Glutamatergic neuron (in vitro differentiated cells): ENCODE data around the gene ACOXL. TPM values are rescaled to one million over a fixed set of nuclear protein-coding genes. Genes with fewer than 3 reads are reported as not detected.

Experiments
- DNase-seq: peaks from one replicate; pipeline ENCODE4 v3.0.0; 2022
- H3K27ac Mint-ChIP-seq: one replicate; pipeline ENCODE4 v1.8.0; 2020; ENCODE audit warnings: mild to moderate bottlenecking, mixed read lengths, inconsistent platforms; ENCODE audit not compliant: unreplicated experiment
- H3K27me3 Mint-ChIP-seq: one replicate; pipeline ENCODE4 v1.8.0; 2020; ENCODE audit warnings: mild to moderate bottlenecking, moderate library complexity, mixed read lengths, inconsistent platforms; ENCODE audit not compliant: unreplicated experiment
- H3K36me3 Mint-ChIP-seq: one replicate; pipeline ENCODE4 v1.8.0; 2020; ENCODE audit warnings: mild to moderate bottlenecking, mixed read lengths, inconsistent platforms; ENCODE audit not compliant: unreplicated experiment
- H3K4me1 Mint-ChIP-seq: one replicate; pipeline ENCODE4 v1.8.0; 2020; ENCODE audit warnings: mild to moderate bottlenecking, low read depth, mixed read lengths, inconsistent platforms; ENCODE audit not compliant: unreplicated experiment
- H3K4me3 Mint-ChIP-seq: one replicate; pipeline ENCODE4 v1.8.0; 2020; ENCODE audit warnings: mild to moderate bottlenecking, mixed read lengths, inconsistent platforms; ENCODE audit not compliant: unreplicated experiment
- H3K9me3 Mint-ChIP-seq: one replicate; pipeline ENCODE4 v1.8.0; 2020; ENCODE audit warnings: mild to moderate bottlenecking, moderate library complexity, mixed read lengths, inconsistent platforms; ENCODE audit not compliant: unreplicated experiment
- total RNA-seq: library from RNA; stranded (reverse); fragmentation: NEBNext Ultra II Directional; extraction: Animal tissue kit (Norgen Biotek cat#: 25700); gene quantifications from one replicate; pipeline ENCODE4 v1.2.1, GENCODE V29; 2021; ENCODE audit not compliant: unreplicated experiment
- TF ChIP-seq, protein P1 (sequence below): fragments of 200-600 bp; sonication (generic); IDR thresholded peaks from one replicate; pipeline ENCODE4 v1.5.0; 2021; ENCODE audit not compliant: partially characterized antibody, unreplicated experiment

The ACOXL gene
- total RNA-seq, 1 donor from 2014 or later: 1.4 TPM

DNA sequence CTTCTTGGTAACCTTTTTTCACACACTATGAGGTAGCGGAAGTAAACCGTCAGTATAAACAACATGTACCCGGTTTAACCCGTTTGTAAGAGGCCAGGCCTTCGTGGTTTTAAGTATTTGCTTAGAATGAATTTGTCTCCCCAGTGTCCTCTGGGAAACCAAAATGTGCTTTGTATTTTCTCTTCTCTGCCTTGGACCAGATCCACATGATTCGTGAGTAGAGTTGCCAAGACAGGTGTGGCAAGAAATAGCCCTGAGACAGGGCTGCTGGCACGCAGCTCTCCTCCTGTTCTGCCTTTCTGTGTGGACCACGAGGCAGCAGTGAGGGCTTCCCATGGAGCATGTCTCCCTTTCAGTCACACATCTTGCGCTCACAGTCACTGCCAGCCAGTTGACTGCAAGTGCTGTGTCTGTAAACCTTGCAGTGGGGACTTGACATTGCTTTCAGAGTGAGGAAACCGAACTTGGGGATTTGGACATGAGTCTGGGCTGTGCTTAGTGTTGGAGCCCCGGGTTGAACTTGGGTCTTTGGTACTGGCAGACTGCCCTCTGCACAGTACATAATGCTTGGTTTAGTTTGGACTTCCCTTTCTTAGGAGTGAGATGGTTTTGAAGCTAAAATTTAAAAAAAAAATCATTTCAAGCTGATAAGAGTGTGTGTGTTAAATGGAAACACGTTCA is 407.4 kb downstream of the ACOXL start:
- H3K27ac Mint-ChIP-seq: no peak overlapping the region
- H3K9me3 Mint-ChIP-seq: peaks cover 3% of the 10 kb centered on the region
- no peaks in the 10 kb centered on the region for H3K36me3 Mint-ChIP-seq
- peaks cover 3% of the 10 kb centered on the region for H3K27me3 Mint-ChIP-seq
- H3K4me1 Mint-ChIP-seq: peaks cover 29% of the 10 kb centered on the region
- no peak for DNase-seq
- H3K4me3 Mint-ChIP-seq: no peak overlapping the region
- TF ChIP-seq, protein P1, sequence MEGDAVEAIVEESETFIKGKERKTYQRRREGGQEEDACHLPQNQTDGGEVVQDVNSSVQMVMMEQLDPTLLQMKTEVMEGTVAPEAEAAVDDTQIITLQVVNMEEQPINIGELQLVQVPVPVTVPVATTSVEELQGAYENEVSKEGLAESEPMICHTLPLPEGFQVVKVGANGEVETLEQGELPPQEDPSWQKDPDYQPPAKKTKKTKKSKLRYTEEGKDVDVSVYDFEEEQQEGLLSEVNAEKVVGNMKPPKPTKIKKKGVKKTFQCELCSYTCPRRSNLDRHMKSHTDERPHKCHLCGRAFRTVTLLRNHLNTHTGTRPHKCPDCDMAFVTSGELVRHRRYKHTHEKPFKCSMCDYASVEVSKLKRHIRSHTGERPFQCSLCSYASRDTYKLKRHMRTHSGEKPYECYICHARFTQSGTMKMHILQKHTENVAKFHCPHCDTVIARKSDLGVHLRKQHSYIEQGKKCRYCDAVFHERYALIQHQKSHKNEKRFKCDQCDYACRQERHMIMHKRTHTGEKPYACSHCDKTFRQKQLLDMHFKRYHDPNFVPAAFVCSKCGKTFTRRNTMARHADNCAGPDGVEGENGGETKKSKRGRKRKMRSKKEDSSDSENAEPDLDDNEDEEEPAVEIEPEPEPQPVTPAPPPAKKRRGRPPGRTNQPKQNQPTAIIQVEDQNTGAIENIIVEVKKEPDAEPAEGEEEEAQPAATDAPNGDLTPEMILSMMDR: no peak

DNA sequence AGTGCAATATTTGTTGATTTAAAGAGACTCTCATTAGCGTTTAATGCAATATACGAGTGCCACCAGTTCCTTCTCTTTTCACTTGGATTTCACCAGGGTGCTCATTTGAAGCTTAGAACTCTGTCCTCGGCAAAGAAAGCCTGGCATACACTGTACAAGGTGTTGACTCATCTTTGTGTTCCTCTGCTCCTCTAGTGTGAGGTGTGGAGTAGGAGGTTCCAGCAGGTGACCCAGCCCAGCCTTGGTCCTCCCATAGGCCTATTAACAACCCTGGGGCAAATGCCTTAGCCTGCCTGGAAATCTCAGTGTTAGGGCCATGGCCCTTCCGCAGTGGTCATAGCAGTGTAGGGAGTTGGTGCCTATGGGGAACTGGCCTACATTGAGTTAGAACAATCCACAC is 408.4 kb downstream of the ACOXL start:
- H3K4me1 Mint-ChIP-seq: peaks cover 27% of the 10 kb centered on the region

DNA sequence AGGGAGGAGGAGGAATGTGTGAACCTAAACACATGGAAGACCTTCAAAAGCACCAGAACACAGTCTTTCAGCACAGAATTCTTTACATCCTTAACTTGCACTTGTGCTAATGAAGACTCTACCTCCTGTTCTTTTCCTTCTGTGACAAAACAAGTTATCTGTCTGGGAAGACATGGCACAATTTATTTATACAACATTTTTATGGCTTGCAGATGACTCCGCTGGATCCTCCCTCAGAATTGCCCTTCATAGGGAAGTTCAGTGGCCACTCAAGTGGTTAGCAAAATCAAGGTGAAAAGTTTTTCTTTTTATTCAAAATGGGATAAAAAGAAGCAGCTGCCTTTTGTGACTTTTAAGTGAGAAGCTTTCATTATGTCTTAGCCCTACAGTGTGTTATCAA is 409.7 kb downstream of the ACOXL start:
- Mint-ChIP-seq H3K4me1 (peaks cover 22% of the 10 kb centered on the region), H3K4me3 (no peak overlapping the region), H3K9me3 (peaks cover 3% of the 10 kb centered on the region), H3K36me3 (no peaks in the 10 kb centered on the region), H3K27me3 (peaks cover 3% of the 10 kb centered on the region), H3K27ac (no peak overlapping the region)
- no peak for DNase-seq
- TF ChIP-seq, protein P1: no peak

More for the DNA sequence above, 408.4 kb downstream of the ACOXL start:
- DNase-seq: no peak
- Mint-ChIP-seq H3K27ac (no peak overlapping the region), H3K9me3 (peaks cover 3% of the 10 kb centered on the region), H3K27me3 (peaks cover 3% of the 10 kb centered on the region), H3K36me3 (no peaks in the 10 kb centered on the region), H3K4me3 (no peak overlapping the region)
- TF ChIP-seq, protein P1: no peak

DNA sequence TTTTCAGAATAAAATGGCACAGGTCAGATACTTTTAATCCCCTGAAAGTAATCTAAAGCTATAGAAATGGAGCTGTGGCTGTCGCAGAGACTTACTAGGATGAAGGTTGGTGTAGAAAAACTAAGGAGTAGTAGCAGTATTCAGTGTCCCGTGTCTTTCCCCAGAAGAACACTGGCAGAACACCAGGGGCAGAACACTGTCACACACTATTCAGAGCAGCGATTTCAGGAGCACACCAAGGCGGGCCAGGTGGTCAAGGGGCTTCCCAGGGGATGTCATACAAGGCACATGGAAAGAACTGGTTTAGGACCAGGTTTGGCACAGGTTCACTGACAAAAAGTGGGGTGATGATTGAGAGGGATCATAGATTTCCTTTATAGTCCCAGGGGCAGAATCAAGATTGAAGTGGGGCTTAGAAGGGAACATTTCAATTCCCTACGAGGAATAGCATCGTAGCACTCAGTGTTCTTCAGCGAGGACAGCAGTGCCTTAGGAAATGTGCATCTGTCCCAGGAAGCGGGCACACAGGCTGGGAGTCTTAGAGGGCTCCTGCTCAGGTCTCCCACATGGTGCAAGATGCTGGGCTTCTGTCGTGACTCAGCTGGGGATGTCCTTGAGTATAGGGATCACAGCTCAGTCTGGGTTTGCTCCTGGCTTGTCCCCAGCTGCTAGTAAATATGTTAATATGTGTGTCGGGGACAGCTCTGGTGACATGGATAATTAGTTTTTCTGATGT is 410.9 kb downstream of the ACOXL start:
- H3K4me1 Mint-ChIP-seq: peaks cover 27% of the 10 kb centered on the region
- H3K36me3 Mint-ChIP-seq: no peaks in the 10 kb centered on the region
- peak overlapping the region; percentile 91 for H3K27ac Mint-ChIP-seq

More for the DNA sequence above, 410.9 kb downstream of the ACOXL start:
- peak; percentile 71 for DNase-seq
- Mint-ChIP-seq H3K27me3 (peaks cover 3% of the 10 kb centered on the region), H3K9me3 (peaks cover 3% of the 10 kb centered on the region), H3K4me3 (peak overlapping the region; percentile 58)
- TF ChIP-seq, protein P1: no peak
